COLO668 (cell line): ENCODE measurements around the gene SIRT5.

Source experiments
- DNase-seq: peaks from one replicate; lab custom pipeline; 2025; ENCODE audit not compliant: unreplicated experiment; lab: John Stamatoyannopoulos, UW

SIRT5 gene

DNA sequence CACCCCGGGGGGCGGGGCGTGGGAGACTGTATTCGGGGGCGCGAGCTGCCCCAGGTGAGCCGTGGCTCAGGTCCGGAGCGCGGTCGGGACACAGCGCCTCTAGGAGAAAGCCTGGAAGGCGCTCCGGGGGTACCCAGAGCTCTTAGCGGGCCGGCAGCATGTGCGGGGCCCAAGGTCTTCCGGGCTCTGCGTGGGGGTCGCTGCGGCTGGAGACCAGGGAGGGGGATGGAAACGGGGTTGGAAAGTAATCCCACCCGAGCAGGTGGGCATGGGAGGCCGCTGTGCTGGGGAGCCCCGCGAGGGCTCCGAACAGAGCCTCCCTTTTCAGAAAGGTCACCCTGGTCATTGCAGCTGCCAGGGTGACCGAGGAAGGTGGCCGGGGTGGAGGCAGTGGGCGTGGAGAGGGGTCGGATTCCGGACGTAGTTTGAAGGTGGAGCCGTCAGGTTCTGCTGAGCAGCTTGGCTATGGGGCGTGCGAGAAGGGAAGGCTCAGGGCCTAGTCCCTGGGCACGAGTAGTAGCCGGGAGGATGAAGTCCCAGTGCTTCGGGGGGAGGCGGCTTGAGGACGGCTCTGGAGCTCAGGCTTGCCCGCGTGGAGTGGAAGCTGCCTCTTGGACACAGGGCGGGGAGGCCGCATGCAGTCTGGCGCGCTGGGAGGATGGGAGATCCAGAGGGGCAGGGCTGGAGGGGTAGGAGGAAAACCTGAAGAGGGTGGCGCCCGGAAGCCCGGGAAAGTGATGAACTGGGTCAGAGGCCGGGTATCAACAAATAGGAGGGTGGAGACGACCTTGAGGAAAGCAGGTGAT is at the start of gene SIRT5:
SIRT5 (plus strand) TSS at position 31 of the 806 bp plus-strand sequence. CDS start 9,510 bp downstream, outside the sequence.
- DNase-seq: peak; percentile 84

DNA sequence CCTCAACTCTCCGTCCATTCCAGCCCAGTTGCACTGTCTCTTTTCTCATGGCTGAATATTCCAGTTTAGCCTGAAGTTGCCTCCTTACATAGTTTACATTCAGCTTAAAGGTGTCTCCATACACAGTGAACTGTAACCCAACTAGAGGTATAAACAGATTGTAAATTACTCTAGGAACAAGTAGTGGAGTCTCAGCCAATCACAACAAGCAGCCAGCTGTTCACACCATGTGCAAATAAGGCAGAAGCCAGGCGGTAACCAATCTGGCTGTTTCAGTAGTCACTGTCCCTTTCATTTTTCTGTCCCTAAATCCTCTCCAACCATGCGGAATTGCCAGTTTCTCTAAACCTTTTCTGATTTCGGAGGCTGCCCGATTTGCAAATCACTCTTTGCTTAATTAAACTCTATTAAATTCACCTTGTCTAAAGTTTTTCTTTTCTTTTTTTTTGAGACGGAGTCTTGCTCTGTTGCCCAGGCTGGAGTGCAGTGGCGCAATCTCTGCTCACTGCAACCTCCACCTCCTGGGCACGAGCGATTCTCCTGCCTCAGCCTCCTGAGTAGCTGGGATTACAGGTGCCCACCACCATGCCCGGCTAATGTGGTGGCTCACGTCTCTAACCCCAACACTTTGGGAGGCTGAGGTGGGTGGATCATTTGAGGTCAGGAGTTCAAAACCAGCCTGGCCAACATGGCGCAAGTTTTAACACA is 49.4 kb upstream of the SIRT5 start:
- no peak for DNase-seq

DNA sequence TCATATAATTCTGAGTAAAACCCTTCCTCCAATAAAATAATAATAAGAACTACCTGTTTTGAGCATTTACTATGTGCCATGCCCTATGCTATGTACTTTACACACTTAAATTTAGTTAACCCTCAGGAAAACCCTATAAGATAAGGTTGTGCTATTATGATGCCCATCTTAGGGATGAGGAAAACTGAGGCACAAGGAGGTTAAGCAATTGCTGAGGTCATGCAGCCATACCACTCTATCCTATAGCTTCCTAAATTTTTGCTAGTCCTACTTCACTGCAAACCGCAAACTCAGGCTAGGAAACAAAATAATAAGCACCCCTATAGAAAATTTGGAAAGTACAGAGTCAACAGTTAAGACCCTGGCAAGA is 48.1 kb upstream of the SIRT5 start:
- no peak for DNase-seq

DNA sequence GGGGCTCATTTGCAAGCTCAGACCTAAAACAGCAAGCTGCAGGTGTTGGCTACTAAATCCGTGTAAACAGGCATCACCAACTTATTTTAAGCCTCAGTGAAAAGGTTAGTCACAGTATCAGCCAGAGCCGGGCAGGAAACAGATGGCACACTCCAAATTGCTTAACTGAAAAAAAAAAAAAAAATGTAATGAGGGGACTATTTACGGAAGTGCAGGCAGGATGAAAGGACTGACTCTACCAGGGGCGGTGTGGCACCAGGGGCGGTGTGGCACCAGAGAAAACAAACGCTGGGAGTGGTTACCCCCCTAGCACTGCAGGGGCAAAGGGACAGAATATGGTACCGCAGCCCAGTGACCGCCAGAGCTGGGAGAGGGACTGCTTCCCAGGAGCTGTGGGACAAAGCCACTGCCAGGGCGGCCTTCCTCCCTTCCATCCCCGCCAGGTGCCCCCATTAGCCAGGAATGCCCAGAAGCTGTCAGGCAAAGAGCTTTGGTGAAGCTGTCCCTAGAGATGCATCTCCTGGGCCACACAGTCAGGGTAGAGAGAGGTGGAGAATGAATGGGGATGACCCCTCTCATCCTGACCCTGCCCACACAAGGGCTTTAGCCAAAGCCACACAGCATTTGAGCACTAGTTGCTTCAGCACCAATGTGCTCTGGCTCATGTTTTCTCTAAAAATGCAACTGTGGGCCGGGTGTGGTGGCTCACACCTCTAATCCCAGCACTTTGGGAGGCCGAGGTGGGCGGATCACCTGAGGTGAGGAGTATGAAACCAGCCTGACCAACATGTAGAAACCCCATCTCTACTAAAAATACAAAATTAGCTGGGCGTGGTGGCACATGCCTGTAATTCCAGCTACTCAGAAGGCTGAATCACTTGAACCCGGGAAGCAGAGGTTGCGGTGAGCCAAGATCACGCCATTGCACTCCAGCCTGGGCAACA is 47.4 kb upstream of the SIRT5 start:
- DNase-seq: peak; percentile 9

DNA sequence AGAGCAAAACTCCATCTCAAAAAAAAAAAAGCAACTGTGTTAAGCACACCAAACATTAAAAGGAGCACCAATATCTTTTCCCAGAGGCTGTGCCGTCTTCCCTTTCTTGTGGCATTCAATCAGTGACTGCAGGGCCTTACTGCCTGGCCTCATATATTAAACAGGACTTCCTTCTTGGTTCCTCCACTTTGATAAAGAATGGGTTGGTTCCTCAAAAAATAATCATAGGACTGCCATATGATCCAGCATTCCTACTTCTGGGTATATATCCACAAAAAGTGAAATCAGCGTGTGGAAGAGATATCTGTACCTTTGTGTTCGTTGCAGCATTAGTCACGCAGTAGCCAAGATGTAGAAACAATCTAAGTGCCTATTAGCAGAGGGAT is 46.7 kb upstream of the SIRT5 start:
- DNase-seq: no peak

DNA sequence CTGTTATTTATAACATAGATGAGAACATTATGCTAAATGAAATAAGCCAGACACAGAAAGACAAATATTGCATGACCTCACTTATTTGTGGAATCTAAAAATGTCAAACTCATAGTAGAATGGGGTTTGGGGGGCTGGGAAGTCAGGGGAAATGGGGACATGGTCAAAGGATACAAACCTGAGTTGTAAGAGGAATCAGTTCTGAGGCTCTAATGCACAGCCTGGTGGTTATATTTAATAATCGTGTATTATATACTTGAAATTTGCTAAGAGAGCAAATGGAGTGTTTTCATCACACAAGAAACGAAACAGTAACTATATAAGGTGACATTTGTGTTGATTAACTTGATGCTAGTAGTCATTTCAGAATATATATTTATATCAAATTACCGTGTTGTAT is 46.2 kb upstream of the SIRT5 start:
- DNase-seq: no peak

DNA sequence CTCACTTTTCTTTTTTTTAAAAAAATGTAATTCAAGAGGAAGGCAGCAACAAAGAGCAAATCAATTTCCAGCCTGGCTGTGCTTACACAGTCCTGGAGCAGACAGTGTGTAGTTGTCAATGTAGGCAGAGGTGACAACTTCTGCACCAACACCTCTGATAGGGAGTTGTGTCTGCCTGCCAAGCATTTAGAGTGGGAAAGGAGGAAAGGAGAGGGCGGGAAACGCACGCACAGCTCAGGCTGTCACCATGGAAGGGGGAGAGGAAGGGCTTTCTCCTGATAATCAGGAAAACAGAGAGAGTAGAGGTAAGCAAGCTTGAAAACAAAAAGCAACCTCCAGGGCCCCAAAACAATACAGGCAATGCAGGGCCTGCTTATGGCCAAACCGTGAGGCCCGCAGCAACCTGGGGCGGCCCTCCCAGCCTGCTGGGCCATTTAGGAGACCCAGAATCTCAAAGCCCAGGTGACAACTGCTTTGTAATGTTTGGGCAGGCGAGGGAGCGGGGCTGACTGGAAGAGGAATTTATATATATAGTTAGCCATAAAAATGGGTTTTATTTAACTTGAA is 45.5 kb upstream of the SIRT5 start:
- no peak for DNase-seq

DNA sequence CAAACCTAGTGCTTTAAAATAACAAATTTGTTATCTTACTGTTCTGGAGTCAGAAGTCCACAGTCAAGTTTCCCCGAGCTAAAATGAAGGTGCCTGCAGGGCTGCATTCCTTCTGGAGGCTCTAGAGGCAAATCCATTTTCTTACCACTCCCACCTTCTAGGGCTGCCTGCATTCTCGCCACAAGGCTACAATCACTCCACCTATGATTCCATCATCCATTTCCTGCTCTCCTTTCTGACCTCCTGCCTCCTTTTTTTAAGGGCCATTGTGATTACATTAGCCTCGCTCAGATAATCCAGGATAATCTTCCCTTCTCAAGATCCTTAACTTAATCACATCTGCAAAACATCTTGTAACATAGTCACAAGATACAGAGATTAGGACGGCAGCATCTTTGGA is 42.4 kb upstream of the SIRT5 start:
- DNase-seq: no peak

DNA sequence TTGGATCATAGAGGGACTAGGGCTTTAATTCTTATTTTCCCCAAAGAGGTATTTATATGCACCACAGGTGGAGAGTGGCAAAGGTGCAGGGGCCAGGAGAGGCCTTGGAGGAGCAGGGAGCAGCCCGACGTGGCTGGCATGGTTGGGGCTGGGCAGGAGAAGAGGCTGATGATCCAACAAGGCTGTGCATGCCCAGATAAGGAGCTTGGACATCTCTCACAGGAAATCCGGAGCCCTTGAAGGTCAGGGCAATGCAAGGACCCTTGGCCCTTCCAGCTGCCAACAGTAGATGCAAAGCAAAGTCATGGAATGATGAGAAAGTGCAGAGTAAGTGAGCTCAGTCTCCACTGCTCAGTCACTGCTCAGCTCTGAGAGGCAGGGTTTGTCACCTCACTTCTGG is 39.9 kb upstream of the SIRT5 start:
- DNase-seq: no peak

DNA sequence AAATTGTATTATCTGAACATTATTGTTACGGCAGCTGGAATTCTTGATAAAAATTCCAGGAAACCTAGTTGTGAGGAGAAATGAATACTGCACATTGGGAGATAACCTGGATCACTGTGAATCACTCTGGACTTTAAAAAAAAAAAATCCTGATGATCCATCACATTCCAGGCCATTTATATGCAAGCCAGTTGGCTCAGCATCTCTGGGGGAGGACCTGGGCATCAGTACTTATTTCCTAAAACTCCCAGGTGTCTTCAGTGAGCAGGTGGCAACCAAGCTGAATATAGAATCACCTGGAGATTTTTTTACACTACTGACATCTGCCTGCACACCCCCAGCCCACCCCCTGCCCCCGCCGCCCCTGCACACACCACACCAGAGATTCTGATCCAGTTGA is 39.1 kb upstream of the SIRT5 start:
- no peak for DNase-seq

DNA sequence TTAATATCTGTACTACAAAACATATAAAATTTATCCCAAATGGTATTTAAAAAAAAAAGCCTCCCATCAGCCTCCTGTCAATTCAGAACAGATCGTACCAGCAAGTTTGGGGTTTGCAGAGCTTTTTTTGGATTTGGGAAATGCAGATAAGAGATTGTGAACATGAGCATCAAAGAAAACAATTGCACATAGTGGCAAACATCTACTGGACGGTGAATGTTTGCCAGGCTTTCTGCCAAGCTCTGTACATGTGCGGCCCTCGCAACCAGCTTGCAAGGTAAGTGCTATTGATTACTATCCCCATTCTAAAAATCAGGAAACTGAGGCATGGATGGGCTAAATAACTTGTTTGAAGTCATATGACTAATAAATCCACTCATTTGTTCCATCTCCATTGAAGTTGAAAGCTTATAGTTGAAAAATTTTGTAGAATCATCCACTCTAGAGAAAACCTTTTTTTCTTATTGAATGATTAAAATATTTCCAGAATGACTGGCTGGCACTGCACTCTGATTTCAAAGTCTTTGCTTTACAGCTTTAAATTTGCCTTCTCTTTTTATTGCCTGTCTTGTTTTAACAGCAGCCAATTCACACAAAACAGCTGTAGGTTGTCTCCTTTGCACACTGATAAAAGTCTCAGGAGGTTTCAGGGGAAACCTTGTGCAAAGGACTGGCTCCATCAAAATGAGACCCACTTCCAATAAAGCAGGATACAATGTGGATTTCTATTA is 37.4 kb upstream of the SIRT5 start:
- no peak for DNase-seq

DNA sequence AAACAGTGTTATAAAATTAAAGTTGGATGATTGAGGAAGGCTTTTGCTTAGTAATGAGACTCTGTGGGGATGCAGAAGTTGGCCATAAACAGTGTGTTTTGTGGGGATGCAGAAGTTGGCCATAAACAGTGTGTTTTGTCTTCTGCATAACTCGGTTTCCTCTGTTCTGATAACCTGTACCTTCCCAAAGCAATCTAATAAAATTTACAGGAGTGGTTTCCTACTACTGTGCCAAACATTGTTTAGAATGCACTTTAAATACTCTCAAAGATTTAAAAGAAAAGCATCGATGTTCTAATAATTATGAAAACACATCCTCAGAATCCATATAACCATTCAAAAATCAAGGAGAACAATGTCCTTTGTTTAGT is 36.9 kb upstream of the SIRT5 start:
- DNase-seq: no peak

DNA sequence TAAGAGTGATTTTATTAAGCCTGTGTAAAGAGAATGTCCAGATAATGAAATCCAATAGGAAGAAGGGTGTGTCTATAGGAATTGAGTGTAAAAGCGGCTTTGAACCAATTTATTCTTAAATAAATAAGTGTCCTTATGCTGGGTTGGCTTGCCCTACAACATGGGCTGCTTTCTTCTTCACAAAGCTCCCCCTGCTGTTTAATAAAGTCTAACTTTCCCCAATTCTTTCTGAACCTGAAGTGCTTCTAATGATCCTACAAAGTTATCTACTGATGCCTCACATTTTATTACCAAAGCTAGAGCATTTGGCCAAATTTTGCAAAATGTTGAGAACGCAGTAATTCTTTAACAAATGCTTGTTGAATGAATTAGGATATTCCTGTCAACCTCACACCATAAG is 36.3 kb upstream of the SIRT5 start:
- DNase-seq: no peak

DNA sequence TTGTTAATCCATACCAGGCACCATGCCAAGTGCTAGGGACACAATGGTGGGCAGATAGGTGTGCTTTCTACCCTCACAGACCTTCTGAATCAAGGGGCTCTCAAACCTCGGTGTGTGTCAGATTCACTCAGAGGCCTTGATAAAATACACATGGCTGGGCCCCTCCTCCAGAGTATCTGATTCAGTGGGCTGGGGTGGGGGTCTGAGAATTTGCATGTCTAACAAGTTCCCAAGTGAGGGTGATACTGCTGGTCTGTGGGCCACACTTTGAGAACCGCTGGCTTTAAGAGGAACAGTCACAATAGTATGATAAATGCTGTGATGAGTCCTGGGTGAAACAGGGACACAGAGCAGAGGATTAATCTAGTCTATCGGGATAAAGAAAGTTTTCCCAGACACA is 35.8 kb upstream of the SIRT5 start:
- DNase-seq: no peak

DNA sequence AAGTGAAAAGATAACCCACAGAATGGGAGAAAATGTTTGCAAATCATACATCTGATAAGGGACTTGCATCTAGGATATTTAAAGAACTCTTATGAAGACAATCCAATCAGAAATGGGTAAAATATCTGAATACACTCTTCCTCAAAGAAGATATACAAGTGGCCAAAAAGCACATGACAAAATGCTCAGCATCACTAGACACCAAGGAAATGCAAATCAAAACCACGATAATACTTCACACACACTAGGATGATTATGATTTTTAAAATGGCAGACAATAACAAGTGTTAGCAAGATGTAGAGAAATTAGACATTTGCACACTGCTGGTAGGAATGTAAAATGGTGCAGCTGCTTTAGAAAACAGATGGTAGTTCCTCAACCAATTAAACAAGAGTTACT is 34.8 kb upstream of the SIRT5 start:
- DNase-seq: no peak

DNA sequence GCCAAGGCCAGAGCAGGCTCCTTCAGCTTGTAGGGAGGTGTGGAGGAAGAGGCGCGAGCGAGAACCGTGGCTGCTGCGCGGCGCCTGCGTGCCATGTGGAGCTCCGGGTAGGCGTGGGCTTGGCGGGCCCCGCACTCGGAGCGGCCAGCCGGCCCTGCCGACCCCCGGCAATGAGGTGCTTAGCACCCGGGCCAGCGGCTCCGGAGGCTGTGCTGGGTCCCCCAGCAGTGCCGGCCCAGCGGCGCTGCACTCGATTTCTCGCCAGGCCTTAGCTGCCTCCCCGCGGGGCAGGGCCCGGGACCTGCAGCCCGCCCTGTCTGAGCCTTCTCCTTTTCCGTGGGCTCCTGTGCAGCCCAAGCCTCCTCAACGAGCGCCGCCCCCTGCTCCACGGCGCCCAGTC is 32.9 kb upstream of the SIRT5 start:
- DNase-seq: no peak

DNA sequence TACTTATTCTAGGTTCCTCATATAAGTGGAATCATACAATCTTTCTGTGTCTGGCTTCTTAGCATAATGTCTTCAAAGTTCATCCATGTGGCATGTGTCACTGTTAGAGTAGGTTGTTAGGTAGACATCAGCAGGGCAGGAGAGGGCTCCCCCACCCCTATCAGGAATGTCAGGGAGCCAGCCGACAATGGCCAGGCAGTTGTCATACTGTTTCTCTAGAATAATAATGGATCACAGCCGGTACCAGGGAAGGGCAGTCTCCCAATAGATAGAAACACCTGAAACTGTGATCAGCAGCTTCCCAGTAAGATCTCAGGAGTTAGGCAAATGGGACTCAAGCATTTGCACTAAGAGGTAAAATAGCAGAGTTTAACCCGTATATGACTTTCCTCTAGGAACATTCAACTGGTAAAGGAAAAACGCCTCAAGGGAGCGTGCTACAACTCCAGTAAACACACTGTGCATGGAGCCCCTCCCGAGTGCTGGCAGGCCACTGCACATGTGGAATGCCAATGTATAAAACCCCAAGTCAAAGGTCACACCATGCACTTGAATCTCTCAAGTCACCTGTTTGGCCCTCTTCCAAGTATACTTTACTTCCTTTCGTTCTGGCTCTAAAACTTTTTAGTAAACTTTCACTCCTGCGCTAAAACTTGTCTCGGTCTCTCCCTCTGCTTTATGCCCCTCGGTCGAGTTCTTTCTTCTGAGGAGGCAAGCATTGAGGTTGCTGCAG is 29.8 kb upstream of the SIRT5 start:
- DNase-seq: no peak

DNA sequence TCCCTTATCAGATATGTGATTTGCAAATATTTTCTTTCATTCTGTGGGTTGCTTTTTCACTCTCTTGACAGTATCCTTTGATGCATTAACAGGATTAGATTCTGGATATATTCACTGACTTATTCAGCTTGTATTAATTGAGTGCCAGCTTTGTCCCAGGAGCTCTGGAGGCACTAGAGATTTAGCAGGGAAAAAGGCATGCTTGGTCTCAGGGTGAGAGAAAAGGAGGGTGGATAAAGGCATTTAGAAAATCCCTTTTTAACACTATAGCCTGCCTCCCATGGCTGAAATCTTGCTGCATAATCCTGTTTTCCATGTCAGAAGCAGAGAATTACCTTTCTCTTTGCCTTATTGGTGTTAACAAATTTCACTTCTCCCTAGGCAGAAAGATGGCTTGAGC is 28.5 kb upstream of the SIRT5 start:
- DNase-seq: no peak

DNA sequence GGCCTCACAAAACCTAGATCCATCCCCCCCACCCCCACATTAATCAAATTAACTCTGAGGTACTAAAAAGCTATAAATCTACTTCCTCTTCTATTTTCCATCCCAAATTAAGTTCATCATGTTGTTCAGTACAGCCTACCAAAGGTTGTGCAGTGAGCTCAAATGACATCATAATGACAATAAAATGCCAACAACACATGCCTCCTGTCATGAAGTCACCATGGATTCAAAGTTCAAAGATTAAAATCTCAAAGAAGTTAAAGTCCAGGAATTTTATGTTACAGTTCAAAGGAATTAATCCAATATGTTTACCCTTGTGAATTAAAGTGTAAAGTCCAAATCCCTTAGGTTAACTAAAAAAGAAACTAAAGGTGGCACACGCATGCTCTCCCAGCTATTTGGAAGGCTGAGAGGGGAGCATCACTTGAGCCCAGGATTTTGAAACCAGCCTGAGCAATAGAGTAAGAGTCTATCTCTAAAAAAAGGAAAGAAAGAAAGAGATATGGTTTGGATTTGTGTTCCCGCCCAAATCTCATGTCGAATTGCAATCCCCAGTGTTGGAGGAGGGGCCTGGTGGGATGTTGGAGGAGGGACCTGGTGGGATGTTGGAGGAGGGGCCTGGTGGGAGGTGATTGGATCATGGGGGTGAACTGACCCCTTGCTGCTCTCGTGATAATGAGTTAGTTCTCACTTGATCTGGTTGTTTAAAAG is 25.7 kb upstream of the SIRT5 start:
- DNase-seq: no peak
